T-helper 1 cell treated with Interleukin-12 subunit alpha and Interleukin-12 subunit beta and Interleukin-4 antibody, amounts not matched to agents 30 μg/mL and 1 μg/mL, for 36 hours (primary cell): Measurements from ENCODE around the gene CAMK2D.
A peak's percentile ranks its signal among the peaks of the same experiment; 100 is the strongest.

Experiments
- H3K27ac Mint-ChIP-seq: one replicate; pipeline ENCODE4 v1.8.0; 2021; ENCODE audit warnings: mild to moderate bottlenecking, mixed read lengths
- H3K27me3 Mint-ChIP-seq: one replicate; pipeline ENCODE4 v1.8.0; 2021; ENCODE audit warnings: low read depth, mixed read lengths
- H3K36me3 Mint-ChIP-seq: one replicate; pipeline ENCODE4 v1.8.0; 2021; ENCODE audit warnings: low read depth, mixed read lengths
- H3K4me1 Mint-ChIP-seq: one replicate; pipeline ENCODE4 v1.8.0; 2021; ENCODE audit warnings: low read depth, mixed read lengths
- H3K4me3 Mint-ChIP-seq: one replicate; pipeline ENCODE4 v1.8.0; 2021; ENCODE audit warnings: mild to moderate bottlenecking, moderate library complexity, mixed read lengths
- H3K9me3 Mint-ChIP-seq: one replicate; pipeline ENCODE4 v1.8.0; 2021; ENCODE audit warnings: mixed read lengths

CAMK2D gene

GRCh38 chr4:113674251-113674650 is 87.3 kb downstream of the CAMK2D start:
- H3K36me3 Mint-ChIP-seq: peaks cover 32% of the 10 kb centered on the region
- H3K4me1 Mint-ChIP-seq: peaks cover 50% of the 10 kb centered on the region
- no peak overlapping the region for H3K4me3 Mint-ChIP-seq
- H3K27ac Mint-ChIP-seq: no peak overlapping the region
- H3K9me3 Mint-ChIP-seq: no peaks in the 10 kb centered on the region
- no peaks in the 10 kb centered on the region for H3K27me3 Mint-ChIP-seq

- Mint-ChIP-seq H3K4me1 (peaks cover 47% of the 10 kb centered on the region), H3K27ac (peak overlapping the region; percentile 67), H3K9me3 (no peaks in the 10 kb centered on the region), H3K36me3 (peaks cover 32% of the 10 kb centered on the region), H3K4me3 (no peak overlapping the region), H3K27me3 (no peaks in the 10 kb centered on the region)
Observed at GRCh38 chr4:113673450-113673849, 88.1 kb downstream of the CAMK2D start.

GRCh38 chr4:113666386-113667114 is 95.0 kb downstream of the CAMK2D start:
- H3K27ac Mint-ChIP-seq: no peak overlapping the region
- no peaks in the 10 kb centered on the region for H3K9me3 Mint-ChIP-seq
- no peaks in the 10 kb centered on the region for H3K27me3 Mint-ChIP-seq
- H3K4me3 Mint-ChIP-seq: no peak overlapping the region
- H3K36me3 Mint-ChIP-seq: peaks cover 6% of the 10 kb centered on the region
- H3K4me1 Mint-ChIP-seq: peaks cover 7% of the 10 kb centered on the region

GRCh38 chr4:113665036-113665435 is 96.5 kb downstream of the CAMK2D start:
- H3K9me3 Mint-ChIP-seq: no peaks in the 10 kb centered on the region
- peaks cover 4% of the 10 kb centered on the region for H3K4me1 Mint-ChIP-seq
- no peaks in the 10 kb centered on the region for H3K27me3 Mint-ChIP-seq
- no peak overlapping the region for H3K4me3 Mint-ChIP-seq
- no peak overlapping the region for H3K27ac Mint-ChIP-seq
- peaks cover 5% of the 10 kb centered on the region for H3K36me3 Mint-ChIP-seq

GRCh38 chr4:113662581-113662980 is 99.0 kb downstream of the CAMK2D start:
- H3K9me3 Mint-ChIP-seq: peaks cover 9% of the 10 kb centered on the region
- no peak overlapping the region for H3K4me3 Mint-ChIP-seq
- no peaks in the 10 kb centered on the region for H3K27me3 Mint-ChIP-seq
- H3K36me3 Mint-ChIP-seq: peaks cover 18% of the 10 kb centered on the region
- peaks cover 22% of the 10 kb centered on the region for H3K4me1 Mint-ChIP-seq
- H3K27ac Mint-ChIP-seq: no peak overlapping the region

GRCh38 chr4:113659127-113659526 is 102.4 kb downstream of the CAMK2D start:
- peaks cover 15% of the 10 kb centered on the region for H3K9me3 Mint-ChIP-seq
- peaks cover 30% of the 10 kb centered on the region for H3K4me1 Mint-ChIP-seq
- no peak overlapping the region for H3K4me3 Mint-ChIP-seq
- H3K36me3 Mint-ChIP-seq: peaks cover 25% of the 10 kb centered on the region
- H3K27ac Mint-ChIP-seq: no peak overlapping the region
- no peaks in the 10 kb centered on the region for H3K27me3 Mint-ChIP-seq

- H3K4me1 Mint-ChIP-seq: peaks cover 33% of the 10 kb centered on the region
- H3K4me3 Mint-ChIP-seq: no peak overlapping the region
Observed at GRCh38 chr4:113657586-113658233, 103.8 kb downstream of the CAMK2D start.

DNA sequence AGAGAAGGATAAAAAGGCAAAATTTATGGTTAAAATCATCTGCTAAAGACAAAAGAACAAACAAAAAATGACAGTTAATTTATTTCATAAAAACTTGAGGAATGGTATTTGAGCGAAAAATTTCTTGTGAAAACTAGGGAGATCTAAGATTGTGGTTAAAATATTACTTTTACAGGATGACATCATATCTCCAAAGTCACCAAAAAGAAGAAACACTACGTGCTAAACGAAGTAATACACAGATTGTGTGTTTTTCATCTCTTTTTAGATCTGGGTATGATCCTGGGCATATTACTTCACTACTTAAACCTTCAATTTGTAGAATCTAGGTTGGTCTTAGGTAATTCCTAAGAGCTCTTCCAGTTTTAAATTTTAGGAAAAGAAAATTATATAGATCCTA is 107.7 kb downstream of the CAMK2D start:
- H3K27me3 Mint-ChIP-seq: no peaks in the 10 kb centered on the region
- peaks cover 13% of the 10 kb centered on the region for H3K9me3 Mint-ChIP-seq
- no peak overlapping the region for H3K4me3 Mint-ChIP-seq
- no peak overlapping the region for H3K27ac Mint-ChIP-seq
- peaks cover 23% of the 10 kb centered on the region for H3K36me3 Mint-ChIP-seq
- H3K4me1 Mint-ChIP-seq: peaks cover 27% of the 10 kb centered on the region

More at GRCh38 chr4:113657586-113658233, 103.8 kb downstream of the CAMK2D start:
- Mint-ChIP-seq H3K27ac (no peak overlapping the region), H3K36me3 (peaks cover 25% of the 10 kb centered on the region), H3K9me3 (peaks cover 15% of the 10 kb centered on the region), H3K27me3 (no peaks in the 10 kb centered on the region)

- peak overlapping the region; percentile 56 for H3K27ac Mint-ChIP-seq
- peaks cover 27% of the 10 kb centered on the region for H3K36me3 Mint-ChIP-seq
- no peaks in the 10 kb centered on the region for H3K9me3 Mint-ChIP-seq
- H3K4me1 Mint-ChIP-seq: peaks cover 32% of the 10 kb centered on the region
- H3K27me3 Mint-ChIP-seq: no peaks in the 10 kb centered on the region
- no peak overlapping the region for H3K4me3 Mint-ChIP-seq
Observed at GRCh38 chr4:113646442-113646822, 115.1 kb downstream of the CAMK2D start.

DNA sequence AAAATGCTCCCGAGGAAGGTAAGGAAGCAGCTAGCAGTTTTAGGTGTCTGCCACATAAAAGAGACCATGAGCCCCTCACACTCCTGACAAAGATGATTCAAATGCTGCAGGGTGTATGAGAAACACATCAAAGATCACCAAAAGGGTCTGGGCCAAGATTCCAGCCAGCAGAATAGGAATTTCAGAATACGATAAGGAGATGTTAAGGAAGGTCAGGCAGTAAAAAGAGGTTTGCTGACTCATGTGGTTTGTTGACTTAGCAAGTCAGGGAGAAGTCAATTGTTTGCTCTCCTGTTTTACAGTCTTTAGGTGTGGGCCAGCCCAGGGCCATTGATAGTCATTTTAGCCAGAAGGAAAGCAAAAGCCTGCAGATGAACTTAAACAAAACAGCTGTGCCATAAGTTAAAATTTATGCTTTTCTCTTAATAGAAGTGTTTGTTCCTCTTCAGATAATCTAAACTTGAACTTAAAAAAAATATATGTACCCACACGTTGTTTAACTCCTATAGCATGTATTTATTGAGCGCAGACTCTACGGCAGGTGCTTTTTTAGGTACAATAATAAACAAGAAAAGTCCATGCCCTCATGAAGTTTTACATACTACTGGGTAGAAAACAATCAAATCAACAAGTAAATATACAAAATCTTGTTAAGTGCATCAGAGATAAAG is 115.6 kb downstream of the CAMK2D start:
- Mint-ChIP-seq H3K27me3 (no peaks in the 10 kb centered on the region), H3K27ac (no peak overlapping the region), H3K36me3 (peaks cover 27% of the 10 kb centered on the region), H3K4me3 (no peak overlapping the region), H3K9me3 (no peaks in the 10 kb centered on the region), H3K4me1 (peaks cover 32% of the 10 kb centered on the region)

GRCh38 chr4:113645288-113645687 is 116.2 kb downstream of the CAMK2D start:
- no peaks in the 10 kb centered on the region for H3K27me3 Mint-ChIP-seq
- peaks cover 34% of the 10 kb centered on the region for H3K4me1 Mint-ChIP-seq
- H3K4me3 Mint-ChIP-seq: no peak overlapping the region
- no peaks in the 10 kb centered on the region for H3K9me3 Mint-ChIP-seq
- H3K27ac Mint-ChIP-seq: no peak overlapping the region
- peaks cover 27% of the 10 kb centered on the region for H3K36me3 Mint-ChIP-seq

GRCh38 chr4:113644398-113644797 is 117.1 kb downstream of the CAMK2D start:
- peaks cover 43% of the 10 kb centered on the region for H3K4me1 Mint-ChIP-seq
- H3K9me3 Mint-ChIP-seq: no peaks in the 10 kb centered on the region
- H3K27me3 Mint-ChIP-seq: no peaks in the 10 kb centered on the region
- H3K36me3 Mint-ChIP-seq: peaks cover 27% of the 10 kb centered on the region
- no peak overlapping the region for H3K27ac Mint-ChIP-seq
- no peak overlapping the region for H3K4me3 Mint-ChIP-seq

GRCh38 chr4:113643505-113643904 is 118.0 kb downstream of the CAMK2D start:
- Mint-ChIP-seq H3K4me1 (peaks cover 49% of the 10 kb centered on the region), H3K27me3 (no peaks in the 10 kb centered on the region), H3K4me3 (no peak overlapping the region), H3K36me3 (peaks cover 21% of the 10 kb centered on the region), H3K9me3 (no peaks in the 10 kb centered on the region), H3K27ac (no peak overlapping the region)

DNA sequence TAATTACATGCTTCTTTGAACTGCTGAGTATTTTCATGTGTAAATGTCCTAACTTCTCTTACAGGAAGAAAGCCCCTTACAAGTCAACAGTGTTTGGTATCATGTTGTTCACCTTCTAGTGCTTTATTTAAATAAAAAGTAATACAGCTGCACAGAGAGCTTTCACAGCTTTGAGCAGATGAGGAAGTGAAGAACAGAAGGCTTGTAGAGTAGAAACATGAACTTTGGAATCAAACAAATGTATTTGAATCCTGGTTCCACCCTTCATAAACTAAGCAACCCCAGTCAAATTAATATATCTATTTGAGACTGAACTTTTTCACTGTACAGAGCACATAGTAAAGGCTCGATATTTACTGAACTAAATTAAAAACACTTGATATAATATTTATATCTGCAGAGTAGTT is 120.5 kb downstream of the CAMK2D start:
- Mint-ChIP-seq H3K4me3 (no peak overlapping the region), H3K4me1 (peaks cover 57% of the 10 kb centered on the region), H3K27me3 (no peaks in the 10 kb centered on the region), H3K9me3 (no peaks in the 10 kb centered on the region), H3K36me3 (peaks cover 18% of the 10 kb centered on the region), H3K27ac (no peak overlapping the region)

DNA sequence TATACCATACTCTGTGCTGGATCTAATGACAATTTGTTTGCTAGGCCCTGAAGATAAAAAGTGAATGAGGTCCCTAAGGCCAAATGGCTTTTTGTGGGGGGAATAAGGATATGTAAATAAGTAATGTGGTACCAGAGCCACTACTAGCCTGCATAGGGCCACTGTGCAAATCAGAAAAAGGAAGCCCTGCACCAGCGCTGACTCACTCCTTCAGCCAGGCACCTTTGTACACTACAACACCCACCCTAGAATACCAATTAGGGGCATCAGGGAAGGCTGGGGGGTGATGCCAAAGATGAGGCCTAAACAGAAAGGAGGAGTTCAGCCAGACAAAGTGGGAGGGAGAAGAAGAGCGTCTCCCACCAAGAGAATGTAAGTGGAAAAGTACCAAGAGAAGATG is 122.2 kb downstream of the CAMK2D start:
- Mint-ChIP-seq H3K9me3 (no peaks in the 10 kb centered on the region), H3K27ac (peak overlapping the region; percentile 49), H3K4me1 (peaks cover 49% of the 10 kb centered on the region), H3K27me3 (no peaks in the 10 kb centered on the region), H3K36me3 (peaks cover 15% of the 10 kb centered on the region), H3K4me3 (no peak overlapping the region)
